HT-29 (cell line): ENCODE data around the gene MAGEA6. TPM values are rescaled to one million over a fixed set of nuclear protein-coding genes. Genes with fewer than 3 reads are reported as not detected.
"Not testable (repeated sequence)": the region's sequence is repeated elsewhere in the genome, so short reads cannot be mapped to it uniquely, and the experiment has no call there.

Experiments
- DNase-seq: peaks from one replicate; pipeline ENCODE4 v3.0.0-alpha.2; 2015; ENCODE audit warnings: low spot score
- total RNA-seq: library from RNA; depleted of rRNA; stranded (reverse); fragments of >200 nt; shearing (Covaris generic); gene quantifications from 2 replicates; pipeline ENCODE4 v1.2.3, GENCODE V29; 2014; rRNA removed

Gene MAGEA6
- total RNA-seq, 1 experiment from 2014 or later: 8.3 TPM

- not testable (repeated sequence) for DNase-seq
Measured at GRCh38 chrX:152734143-152734858, 35.2 kb downstream of the MAGEA6 start.

DNA sequence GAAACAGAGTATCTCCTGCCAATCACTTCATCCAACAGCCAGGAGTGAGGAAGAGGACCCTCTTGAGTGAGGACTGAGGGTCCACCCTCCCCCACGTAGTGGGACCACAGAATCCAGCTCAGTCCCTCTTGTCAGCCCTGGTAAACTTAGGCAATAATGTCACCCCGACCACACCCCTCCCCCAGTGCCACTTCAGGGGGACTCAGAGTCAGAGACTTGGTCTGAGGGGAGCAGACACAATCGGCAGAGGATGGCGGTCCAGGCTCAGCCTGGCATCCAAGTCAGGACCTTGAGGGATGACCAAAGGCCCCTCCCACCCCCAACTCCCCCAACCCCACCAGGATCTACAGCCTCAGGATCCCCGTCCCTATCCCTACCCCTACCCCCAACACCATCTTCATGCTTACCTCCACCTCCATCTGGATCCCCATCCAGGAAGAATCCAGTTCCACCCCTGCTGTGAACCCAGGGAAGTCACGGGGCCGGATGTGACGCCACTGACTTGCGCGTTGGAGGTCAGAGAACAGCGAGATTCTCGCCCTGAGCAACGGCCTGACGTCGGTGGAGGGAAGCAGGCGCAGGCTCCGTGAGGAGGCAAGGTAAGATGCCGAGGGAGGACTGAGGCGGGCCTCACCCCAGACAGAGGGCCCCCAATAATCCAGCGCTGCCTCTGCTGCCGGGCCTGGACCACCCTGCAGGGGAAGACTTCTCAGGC lies 36.1 kb downstream of the MAGEA6 start, which contains the start of the genes CSAG1 and MAGEA12:
CSAG1 (minus strand) TSS at position 461 of the 715 bp plus-strand sequence. CDS start 1,261 bp downstream, outside the sequence.
MAGEA12 (plus strand) TSS at position 497 of the 715 bp plus-strand sequence. CDS start 2,405 bp downstream, outside the sequence.
- no peak for DNase-seq

DNA sequence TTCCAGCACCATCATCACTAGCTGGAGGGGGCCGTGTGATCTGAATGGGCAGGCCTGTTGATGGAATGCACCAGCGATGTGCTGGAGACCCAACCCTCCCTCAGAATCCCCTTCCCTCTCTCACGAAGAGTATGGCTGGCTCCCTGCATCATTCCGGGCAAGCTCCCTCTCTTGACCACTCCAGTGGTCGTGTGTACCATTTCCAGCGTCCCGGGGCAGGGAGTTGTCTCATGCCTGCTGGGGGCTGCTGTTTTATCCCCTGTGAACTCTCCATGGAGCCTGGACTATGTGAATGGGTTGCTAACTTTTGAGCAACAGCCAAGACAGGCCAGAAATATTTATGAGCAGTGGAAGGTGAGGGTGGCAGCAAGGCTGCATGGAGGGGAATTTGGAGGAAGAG lies 44.1 kb downstream of the MAGEA6 start:
- DNase-seq: no peak

Other genes starting within 250 kb of the MAGEA6 start
- gene GABRQ, start 131.8 kb downstream of the MAGEA6 start, total RNA-seq: not detected in 2 replicates
- gene MAGEA3, start 70.9 kb downstream of the MAGEA6 start, total RNA-seq: 9.1 and 10.0 TPM in 2 replicates
- not detected in 2 replicates for gene CSAG2, start 60.4 kb downstream of the MAGEA6 start, total RNA-seq
- 0.21 TPM in 1 of 2 replicates, not detected in the other for gene MAGEA2B, start 55.1 kb downstream of the MAGEA6 start, total RNA-seq
- gene CSAG1, start 36.0 kb downstream of the MAGEA6 start, total RNA-seq: 1.1 and 5.7 TPM in 2 replicates
- 6.2 and 6.8 TPM in 2 replicates for gene MAGEA12, start 35.9 kb downstream of the MAGEA6 start, total RNA-seq
- gene MAGEA2, start 15.8 kb downstream of the MAGEA6 start, total RNA-seq: 0.94 TPM in 1 of 2 replicates, not detected in the other
- not detected in 2 replicates for gene CSAG3, start 10.5 kb downstream of the MAGEA6 start, total RNA-seq
- gene CETN2, start 61.1 kb upstream of the MAGEA6 start, total RNA-seq: 21.9 and 29.2 TPM in 2 replicates
- 52.6 and 56.7 TPM in 2 replicates for gene NSDHL, start 61.4 kb upstream of the MAGEA6 start, total RNA-seq
- 3.5 and 4.0 TPM in 2 replicates for gene ZNF185, start 128.4 kb upstream of the MAGEA6 start, total RNA-seq
- 0.10 and 0.37 TPM in 2 replicates for gene PNMA5, start 224.4 kb upstream of the MAGEA6 start, total RNA-seq